ENCODE data around the gene CLDN25. TPM values are rescaled to one million over a fixed set of nuclear protein-coding genes. Genes with fewer than 3 reads are reported as not detected.

Gene CLDN25
- total and polyA plus RNA-seq, 2 of the 13 experiments (the other 11 are each of a cell fraction or from before 2014, with no cell fraction given), result not detected

DNA sequence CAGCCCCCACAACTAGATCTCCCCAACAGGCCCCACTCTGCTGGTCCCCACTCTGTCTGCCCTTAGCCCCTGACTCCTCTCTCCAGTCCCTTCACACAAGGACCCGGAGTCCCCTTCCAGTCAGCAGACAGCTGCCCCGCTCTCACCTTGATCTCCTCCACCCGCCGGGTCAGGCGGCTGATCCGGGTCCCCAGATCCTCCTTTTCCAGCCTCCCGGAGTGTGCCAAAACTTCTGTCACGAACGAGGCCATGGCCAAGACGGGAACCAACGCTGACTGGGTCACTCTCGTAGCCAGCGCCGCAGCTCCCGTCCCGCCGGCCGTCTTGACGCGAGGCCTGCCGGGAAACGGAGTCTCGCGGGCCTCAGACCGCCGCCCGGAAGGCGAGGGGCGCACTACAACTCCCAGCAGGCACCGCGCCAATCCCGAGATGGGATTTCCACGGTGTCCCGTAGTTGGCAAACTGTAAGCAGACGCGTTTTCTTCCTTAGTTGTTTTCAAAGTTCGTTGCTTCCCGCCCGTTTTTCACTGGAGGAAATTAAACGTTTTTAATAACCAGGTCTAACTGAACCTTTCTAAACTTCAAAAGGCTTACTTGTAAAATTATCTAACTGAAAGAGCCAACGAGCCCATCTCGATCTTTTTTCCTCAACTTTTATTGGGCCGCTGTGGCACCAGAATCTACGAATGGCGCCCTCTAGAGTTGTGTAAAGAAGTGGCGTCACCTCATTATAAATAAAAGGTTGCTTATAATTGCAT lies 6.0 kb upstream of the CLDN25 start, which contains the start of gene ZW10 (continued):
- TF ChIP-seq ZNF589 (CRISPR knock-in tag; conservative IDR thresholded peaks at IDR 0.05), result no peak
- TF ChIP-seq NFKBIZ (CRISPR knock-in tag; IDR thresholded peaks at IDR 0.05), result no peak
- TF ChIP-seq, protein P1, sequence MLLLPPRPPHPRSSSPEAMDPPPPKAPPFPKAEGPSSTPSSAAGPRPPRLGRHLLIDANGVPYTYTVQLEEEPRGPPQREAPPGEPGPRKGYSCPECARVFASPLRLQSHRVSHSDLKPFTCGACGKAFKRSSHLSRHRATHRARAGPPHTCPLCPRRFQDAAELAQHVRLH (CRISPR knock-in tag; IDR thresholded peaks at IDR 0.05; ENCODE audit: borderline replicate concordance, low read depth), result no peak
- TF ChIP-seq ZNF331 (CRISPR knock-in tag; IDR thresholded peaks at IDR 0.05), result peak; percentile 57; the same call in 1 of the 2 replicates
- no peak for TF ChIP-seq ZNF598 (CRISPR knock-in tag; IDR thresholded peaks at IDR 0.05; ENCODE audit: borderline replicate concordance)
- TF ChIP-seq MED1 (CRISPR knock-in tag; IDR thresholded peaks at IDR 0.05), result peak; percentile 66; the same call in 1 of the 2 replicates
- peak; percentile 54 for TF ChIP-seq SKI (IDR thresholded peaks at IDR 0.05; ENCODE audit: partially characterized antibody)
- TF ChIP-seq, protein P2, sequence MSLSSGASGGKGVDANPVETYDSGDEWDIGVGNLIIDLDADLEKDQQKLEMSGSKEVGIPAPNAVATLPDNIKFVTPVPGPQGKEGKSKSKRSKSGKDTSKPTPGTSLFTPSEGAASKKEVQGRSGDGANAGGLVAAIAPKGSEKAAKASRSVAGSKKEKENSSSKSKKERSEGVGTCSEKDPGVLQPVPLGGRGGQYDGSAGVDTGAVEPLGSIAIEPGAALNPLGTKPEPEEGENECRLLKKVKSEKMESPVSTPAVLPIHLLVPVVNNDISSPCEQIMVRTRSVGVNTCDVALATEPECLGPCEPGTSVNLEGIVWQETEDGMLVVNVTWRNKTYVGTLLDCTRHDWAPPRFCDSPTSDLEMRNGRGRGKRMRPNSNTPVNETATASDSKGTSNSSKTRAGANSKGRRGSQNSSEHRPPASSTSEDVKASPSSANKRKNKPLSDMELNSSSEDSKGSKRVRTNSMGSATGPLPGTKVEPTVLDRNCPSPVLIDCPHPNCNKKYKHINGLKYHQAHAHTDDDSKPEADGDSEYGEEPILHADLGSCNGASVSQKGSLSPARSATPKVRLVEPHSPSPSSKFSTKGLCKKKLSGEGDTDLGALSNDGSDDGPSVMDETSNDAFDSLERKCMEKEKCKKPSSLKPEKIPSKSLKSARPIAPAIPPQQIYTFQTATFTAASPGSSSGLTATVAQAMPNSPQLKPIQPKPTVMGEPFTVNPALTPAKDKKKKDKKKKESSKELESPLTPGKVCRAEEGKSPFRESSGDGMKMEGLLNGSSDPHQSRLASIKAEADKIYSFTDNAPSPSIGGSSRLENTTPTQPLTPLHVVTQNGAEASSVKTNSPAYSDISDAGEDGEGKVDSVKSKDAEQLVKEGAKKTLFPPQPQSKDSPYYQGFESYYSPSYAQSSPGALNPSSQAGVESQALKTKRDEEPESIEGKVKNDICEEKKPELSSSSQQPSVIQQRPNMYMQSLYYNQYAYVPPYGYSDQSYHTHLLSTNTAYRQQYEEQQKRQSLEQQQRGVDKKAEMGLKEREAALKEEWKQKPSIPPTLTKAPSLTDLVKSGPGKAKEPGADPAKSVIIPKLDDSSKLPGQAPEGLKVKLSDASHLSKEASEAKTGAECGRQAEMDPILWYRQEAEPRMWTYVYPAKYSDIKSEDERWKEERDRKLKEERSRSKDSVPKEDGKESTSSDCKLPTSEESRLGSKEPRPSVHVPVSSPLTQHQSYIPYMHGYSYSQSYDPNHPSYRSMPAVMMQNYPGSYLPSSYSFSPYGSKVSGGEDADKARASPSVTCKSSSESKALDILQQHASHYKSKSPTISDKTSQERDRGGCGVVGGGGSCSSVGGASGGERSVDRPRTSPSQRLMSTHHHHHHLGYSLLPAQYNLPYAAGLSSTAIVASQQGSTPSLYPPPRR (CRISPR knock-in tag; IDR thresholded peaks at IDR 0.05; ENCODE audit: borderline replicate concordance), result no peak
- TF ChIP-seq, protein P3, sequence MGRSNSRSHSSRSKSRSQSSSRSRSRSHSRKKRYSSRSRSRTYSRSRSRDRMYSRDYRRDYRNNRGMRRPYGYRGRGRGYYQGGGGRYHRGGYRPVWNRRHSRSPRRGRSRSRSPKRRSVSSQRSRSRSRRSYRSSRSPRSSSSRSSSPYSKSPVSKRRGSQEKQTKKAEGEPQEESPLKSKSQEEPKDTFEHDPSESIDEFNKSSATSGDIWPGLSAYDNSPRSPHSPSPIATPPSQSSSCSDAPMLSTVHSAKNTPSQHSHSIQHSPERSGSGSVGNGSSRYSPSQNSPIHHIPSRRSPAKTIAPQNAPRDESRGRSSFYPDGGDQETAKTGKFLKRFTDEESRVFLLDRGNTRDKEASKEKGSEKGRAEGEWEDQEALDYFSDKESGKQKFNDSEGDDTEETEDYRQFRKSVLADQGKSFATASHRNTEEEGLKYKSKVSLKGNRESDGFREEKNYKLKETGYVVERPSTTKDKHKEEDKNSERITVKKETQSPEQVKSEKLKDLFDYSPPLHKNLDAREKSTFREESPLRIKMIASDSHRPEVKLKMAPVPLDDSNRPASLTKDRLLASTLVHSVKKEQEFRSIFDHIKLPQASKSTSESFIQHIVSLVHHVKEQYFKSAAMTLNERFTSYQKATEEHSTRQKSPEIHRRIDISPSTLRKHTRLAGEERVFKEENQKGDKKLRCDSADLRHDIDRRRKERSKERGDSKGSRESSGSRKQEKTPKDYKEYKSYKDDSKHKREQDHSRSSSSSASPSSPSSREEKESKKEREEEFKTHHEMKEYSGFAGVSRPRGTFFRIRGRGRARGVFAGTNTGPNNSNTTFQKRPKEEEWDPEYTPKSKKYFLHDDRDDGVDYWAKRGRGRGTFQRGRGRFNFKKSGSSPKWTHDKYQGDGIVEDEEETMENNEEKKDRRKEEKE (IDR thresholded peaks at IDR 0.05), result no peak
- no peak for TF ChIP-seq SP2 (CRISPR knock-in tag; IDR thresholded peaks at IDR 0.05)
- TF ChIP-seq, protein P4, sequence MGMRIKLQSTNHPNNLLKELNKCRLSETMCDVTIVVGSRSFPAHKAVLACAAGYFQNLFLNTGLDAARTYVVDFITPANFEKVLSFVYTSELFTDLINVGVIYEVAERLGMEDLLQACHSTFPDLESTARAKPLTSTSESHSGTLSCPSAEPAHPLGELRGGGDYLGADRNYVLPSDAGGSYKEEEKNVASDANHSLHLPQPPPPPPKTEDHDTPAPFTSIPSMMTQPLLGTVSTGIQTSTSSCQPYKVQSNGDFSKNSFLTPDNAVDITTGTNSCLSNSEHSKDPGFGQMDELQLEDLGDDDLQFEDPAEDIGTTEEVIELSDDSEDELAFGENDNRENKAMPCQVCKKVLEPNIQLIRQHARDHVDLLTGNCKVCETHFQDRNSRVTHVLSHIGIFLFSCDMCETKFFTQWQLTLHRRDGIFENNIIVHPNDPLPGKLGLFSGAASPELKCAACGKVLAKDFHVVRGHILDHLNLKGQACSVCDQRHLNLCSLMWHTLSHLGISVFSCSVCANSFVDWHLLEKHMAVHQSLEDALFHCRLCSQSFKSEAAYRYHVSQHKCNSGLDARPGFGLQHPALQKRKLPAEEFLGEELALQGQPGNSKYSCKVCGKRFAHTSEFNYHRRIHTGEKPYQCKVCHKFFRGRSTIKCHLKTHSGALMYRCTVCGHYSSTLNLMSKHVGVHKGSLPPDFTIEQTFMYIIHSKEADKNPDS (CRISPR knock-in tag; IDR thresholded peaks at IDR 0.05), result no peak
- TF ChIP-seq, protein P5, sequence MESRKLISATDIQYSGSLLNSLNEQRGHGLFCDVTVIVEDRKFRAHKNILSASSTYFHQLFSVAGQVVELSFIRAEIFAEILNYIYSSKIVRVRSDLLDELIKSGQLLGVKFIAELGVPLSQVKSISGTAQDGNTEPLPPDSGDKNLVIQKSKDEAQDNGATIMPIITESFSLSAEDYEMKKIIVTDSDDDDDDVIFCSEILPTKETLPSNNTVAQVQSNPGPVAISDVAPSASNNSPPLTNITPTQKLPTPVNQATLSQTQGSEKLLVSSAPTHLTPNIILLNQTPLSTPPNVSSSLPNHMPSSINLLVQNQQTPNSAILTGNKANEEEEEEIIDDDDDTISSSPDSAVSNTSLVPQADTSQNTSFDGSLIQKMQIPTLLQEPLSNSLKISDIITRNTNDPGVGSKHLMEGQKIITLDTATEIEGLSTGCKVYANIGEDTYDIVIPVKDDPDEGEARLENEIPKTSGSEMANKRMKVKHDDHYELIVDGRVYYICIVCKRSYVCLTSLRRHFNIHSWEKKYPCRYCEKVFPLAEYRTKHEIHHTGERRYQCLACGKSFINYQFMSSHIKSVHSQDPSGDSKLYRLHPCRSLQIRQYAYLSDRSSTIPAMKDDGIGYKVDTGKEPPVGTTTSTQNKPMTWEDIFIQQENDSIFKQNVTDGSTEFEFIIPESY (CRISPR knock-in tag; IDR thresholded peaks at IDR 0.05), result no peak; the same call in 1 of the 2 replicates
- TF ChIP-seq, protein P6, sequence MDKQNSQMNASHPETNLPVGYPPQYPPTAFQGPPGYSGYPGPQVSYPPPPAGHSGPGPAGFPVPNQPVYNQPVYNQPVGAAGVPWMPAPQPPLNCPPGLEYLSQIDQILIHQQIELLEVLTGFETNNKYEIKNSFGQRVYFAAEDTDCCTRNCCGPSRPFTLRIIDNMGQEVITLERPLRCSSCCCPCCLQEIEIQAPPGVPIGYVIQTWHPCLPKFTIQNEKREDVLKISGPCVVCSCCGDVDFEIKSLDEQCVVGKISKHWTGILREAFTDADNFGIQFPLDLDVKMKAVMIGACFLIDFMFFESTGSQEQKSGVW (CRISPR knock-in tag; IDR thresholded peaks at IDR 0.05; ENCODE audit: borderline replicate concordance), result no peak
- TF ChIP-seq RARA (CRISPR knock-in tag; IDR thresholded peaks at IDR 0.05), result no peak
